Measurements from ENCODE around the gene MSI2. TPM values are rescaled to one million over a fixed set of nuclear protein-coding genes. Genes with fewer than 3 reads are reported as not detected.

Gene MSI2
- total and polyA plus RNA-seq, 8 donors: 35.0 to 49.5 (median 47.5) TPM

GRCh38 chr17:57566721-57567120 is 310.4 kb downstream of the MSI2 start:
- no peak overlapping the region for H3K4me3 ChIP-seq
- intact Hi-C loops (cut with DNase I): no loop called here
- no peaks in the 10 kb centered on the region for H3K36me3 ChIP-seq
- H3K27me3 ChIP-seq: no peaks in the 10 kb centered on the region
- TF ChIP-seq CTCF (IDR thresholded peaks at IDR 0.05): no peak
- no peaks in the 10 kb centered on the region for H3K9me3 ChIP-seq
- DNase-seq (peak in 1 of 4 donors; percentile 49), ATAC-seq (no peak)
- H3K4me1 ChIP-seq: no peaks in the 10 kb centered on the region
- no peak overlapping the region for H3K27ac ChIP-seq

- intact Hi-C loops (cut with DNase I): no loop called here
Measured at GRCh38 chr17:57567251-57567650, 310.9 kb downstream of the MSI2 start.

GRCh38 chr17:57568340-57568739 is 312.0 kb downstream of the MSI2 start:
- no peaks in the 10 kb centered on the region for H3K4me1 ChIP-seq
- H3K36me3 ChIP-seq: no peaks in the 10 kb centered on the region
- DNase-seq (no peak), ATAC-seq (no peak)
- H3K27me3 ChIP-seq: no peaks in the 10 kb centered on the region
- no peak overlapping the region for H3K27ac ChIP-seq
- no peaks in the 10 kb centered on the region for H3K9me3 ChIP-seq
- no peak for TF ChIP-seq CTCF (IDR thresholded peaks at IDR 0.05)
- H3K4me3 ChIP-seq: no peak overlapping the region
- intact Hi-C loops (cut with DNase I): no loop called here

More at GRCh38 chr17:57567251-57567650, 310.9 kb downstream of the MSI2 start:
- no peak overlapping the region for H3K27ac ChIP-seq
- ATAC-seq (no peak), DNase-seq (no peak)
- H3K4me3 ChIP-seq: no peak overlapping the region
- no peaks in the 10 kb centered on the region for H3K9me3 ChIP-seq
- no peaks in the 10 kb centered on the region for H3K36me3 ChIP-seq
- no peaks in the 10 kb centered on the region for H3K4me1 ChIP-seq
- TF ChIP-seq CTCF (IDR thresholded peaks at IDR 0.05): no peak
- H3K27me3 ChIP-seq: no peaks in the 10 kb centered on the region

GRCh38 chr17:57569021-57569420 is 312.7 kb downstream of the MSI2 start:
- no peak overlapping the region for H3K27ac ChIP-seq
- ATAC-seq (no peak), DNase-seq (no peak)
- no peaks in the 10 kb centered on the region for H3K9me3 ChIP-seq
- H3K4me3 ChIP-seq: no peak overlapping the region
- no peaks in the 10 kb centered on the region for H3K36me3 ChIP-seq
- no peak for TF ChIP-seq CTCF (IDR thresholded peaks at IDR 0.05)
- H3K4me1 ChIP-seq: no peaks in the 10 kb centered on the region
- intact Hi-C loops (cut with DNase I): no loop called here
- H3K27me3 ChIP-seq: no peaks in the 10 kb centered on the region

- H3K27ac ChIP-seq: no peak overlapping the region
- H3K4me3 ChIP-seq: no peak overlapping the region
- H3K4me1 ChIP-seq: no peaks in the 10 kb centered on the region
- no peaks in the 10 kb centered on the region for H3K36me3 ChIP-seq
- no peaks in the 10 kb centered on the region for H3K9me3 ChIP-seq
- intact Hi-C loops (cut with DNase I): no loop called here
- DNase-seq: peak in 1 of 4 donors; percentile 32
- ATAC-seq: no peak
- no peak for TF ChIP-seq CTCF (IDR thresholded peaks at IDR 0.05)
- H3K27me3 ChIP-seq: no peaks in the 10 kb centered on the region
Measured at GRCh38 chr17:57569853-57570252, 313.5 kb downstream of the MSI2 start.

All from left lung (tissue), 10 donors.